ENCODE results near the gene COLEC12. TPM values are rescaled to one million over a fixed set of nuclear protein-coding genes. Genes with fewer than 3 reads are reported as not detected.

Gene COLEC12
- total RNA-seq, 4 donors from 2014 or later: 5.1 to 14.5 (median 6.9) TPM

GRCh38 chr18:470661-471501 lies 29.6 kb downstream of the COLEC12 start:
- WGBS, 2 donors: 40 to 49% methylated on average over 5 of the region's 5 CpGs
- no peak for TF ChIP-seq POLR2A (IDR thresholded peaks at IDR 0.05)
- TF ChIP-seq, protein P1, sequence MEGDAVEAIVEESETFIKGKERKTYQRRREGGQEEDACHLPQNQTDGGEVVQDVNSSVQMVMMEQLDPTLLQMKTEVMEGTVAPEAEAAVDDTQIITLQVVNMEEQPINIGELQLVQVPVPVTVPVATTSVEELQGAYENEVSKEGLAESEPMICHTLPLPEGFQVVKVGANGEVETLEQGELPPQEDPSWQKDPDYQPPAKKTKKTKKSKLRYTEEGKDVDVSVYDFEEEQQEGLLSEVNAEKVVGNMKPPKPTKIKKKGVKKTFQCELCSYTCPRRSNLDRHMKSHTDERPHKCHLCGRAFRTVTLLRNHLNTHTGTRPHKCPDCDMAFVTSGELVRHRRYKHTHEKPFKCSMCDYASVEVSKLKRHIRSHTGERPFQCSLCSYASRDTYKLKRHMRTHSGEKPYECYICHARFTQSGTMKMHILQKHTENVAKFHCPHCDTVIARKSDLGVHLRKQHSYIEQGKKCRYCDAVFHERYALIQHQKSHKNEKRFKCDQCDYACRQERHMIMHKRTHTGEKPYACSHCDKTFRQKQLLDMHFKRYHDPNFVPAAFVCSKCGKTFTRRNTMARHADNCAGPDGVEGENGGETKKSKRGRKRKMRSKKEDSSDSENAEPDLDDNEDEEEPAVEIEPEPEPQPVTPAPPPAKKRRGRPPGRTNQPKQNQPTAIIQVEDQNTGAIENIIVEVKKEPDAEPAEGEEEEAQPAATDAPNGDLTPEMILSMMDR (IDR thresholded peaks at IDR 0.05): no peak
- intact Hi-C loops (cut with DNase I; ENCODE audit: low total_unique reads): no loop called here
- H3K4me3 ChIP-seq (ENCODE audit: low read depth, poor library complexity, severe bottlenecking): no peak overlapping the region
- no peak for DNase-seq (ENCODE audit: low spot score in 2 of 2)

DNA sequence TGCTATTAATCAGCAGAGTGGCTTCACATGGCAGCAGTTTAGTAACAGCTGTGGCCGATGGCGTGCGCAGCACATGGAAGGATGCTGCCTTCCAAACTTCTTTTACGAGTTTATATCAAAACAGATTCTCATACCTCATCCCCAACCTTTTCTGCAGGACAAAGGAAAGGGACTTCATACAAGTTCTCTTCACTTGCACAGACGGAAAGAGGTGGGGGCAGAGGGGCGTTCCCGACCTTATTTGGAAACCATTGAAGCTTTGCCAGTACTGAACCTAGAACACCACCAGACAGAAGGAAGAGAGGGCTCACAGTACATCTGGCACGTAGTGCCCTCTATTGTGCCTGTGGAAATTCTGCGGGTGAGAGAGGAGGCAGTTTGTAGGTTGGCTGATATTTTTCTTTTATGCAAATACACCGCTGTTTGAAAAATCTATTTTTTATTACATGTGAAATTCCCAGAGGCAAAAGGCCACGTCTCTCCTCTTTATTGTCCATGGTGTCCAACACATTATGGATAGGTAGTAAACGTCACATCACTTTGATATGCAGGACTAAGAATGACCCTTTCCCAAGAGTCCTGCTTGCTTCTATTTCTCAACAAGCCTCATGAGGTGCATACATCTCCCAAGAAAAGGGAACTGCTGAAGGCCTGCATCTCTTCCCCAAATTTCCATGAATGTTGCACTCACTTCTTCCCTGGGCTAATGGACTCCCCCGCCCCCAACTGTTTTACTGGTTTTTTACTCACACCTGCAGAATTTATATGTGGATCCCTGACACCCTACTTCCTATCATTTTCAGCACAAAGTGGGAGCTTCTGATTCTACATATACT lies 31.3 kb downstream of the COLEC12 start:
- TF ChIP-seq, protein P1 (IDR thresholded peaks at IDR 0.05): no peak
- TF ChIP-seq POLR2A (IDR thresholded peaks at IDR 0.05): no peak
- no peak overlapping the region for H3K4me3 ChIP-seq (ENCODE audit: low read depth, poor library complexity, severe bottlenecking)
- DNase-seq (ENCODE audit: low spot score in 2 of 2): no peak
- WGBS, 2 donors: 63 to 66% methylated on average over 13 of the region's 13 CpGs
- intact Hi-C loops (cut with DNase I; ENCODE audit: low total_unique reads): no loop called here

DNA sequence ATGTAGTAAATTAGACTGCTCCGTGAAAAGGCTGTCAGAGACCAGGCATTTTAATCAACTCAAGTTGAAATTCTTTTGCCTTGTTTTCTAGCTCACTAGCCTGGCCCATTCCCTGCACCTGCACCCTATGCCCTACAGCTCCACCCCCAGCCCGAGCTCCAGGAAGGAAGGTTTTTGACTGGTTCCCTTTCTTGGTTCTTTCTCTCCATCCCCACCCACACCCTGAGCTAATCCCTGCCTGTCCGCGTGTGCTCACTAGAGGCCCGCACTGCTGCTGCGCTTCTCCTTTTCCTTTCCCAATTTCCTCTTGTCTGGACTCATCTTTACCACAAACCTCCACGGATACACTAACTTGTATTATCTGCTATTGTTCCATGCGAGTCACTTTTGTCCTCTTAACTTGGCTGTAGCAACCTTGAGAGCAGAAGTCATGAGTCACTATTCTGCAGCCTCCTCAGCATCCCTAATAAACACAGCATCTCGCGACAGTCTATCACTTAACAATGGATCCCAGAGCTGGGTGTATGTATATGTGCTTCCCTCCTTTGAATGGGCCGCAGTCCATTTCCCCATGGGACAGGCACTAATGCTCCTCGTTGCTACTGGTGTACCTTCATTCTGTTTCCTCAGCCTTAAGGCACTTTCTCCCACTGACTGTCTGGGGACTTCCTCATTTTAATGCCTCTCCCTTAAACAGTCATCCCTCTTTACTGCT lies 36.5 kb downstream of the COLEC12 start:
- intact Hi-C loops (cut with DNase I; ENCODE audit: low total_unique reads): no loop called here
- no peak for DNase-seq (ENCODE audit: low spot score in 2 of 2)
- no peak for TF ChIP-seq POLR2A (IDR thresholded peaks at IDR 0.05)
- TF ChIP-seq, protein P1 (IDR thresholded peaks at IDR 0.05): no peak
- WGBS, 2 donors: 66 to 69% methylated on average over 12 of the region's 12 CpGs
- H3K4me3 ChIP-seq (ENCODE audit: low read depth, poor library complexity, severe bottlenecking): no peak overlapping the region

GRCh38 chr18:463403-463802 lies 37.1 kb downstream of the COLEC12 start:
- TF ChIP-seq POLR2A (IDR thresholded peaks at IDR 0.05): no peak
- TF ChIP-seq, protein P1 (IDR thresholded peaks at IDR 0.05): no peak
- intact Hi-C loops (cut with DNase I; ENCODE audit: low total_unique reads): no loop called here
- no peak overlapping the region for H3K4me3 ChIP-seq (ENCODE audit: low read depth, poor library complexity, severe bottlenecking)
- DNase-seq (ENCODE audit: low spot score in 2 of 2): no peak
- WGBS, 2 donors: 79 to 90% methylated on average over 11 of the region's 11 CpGs

DNA sequence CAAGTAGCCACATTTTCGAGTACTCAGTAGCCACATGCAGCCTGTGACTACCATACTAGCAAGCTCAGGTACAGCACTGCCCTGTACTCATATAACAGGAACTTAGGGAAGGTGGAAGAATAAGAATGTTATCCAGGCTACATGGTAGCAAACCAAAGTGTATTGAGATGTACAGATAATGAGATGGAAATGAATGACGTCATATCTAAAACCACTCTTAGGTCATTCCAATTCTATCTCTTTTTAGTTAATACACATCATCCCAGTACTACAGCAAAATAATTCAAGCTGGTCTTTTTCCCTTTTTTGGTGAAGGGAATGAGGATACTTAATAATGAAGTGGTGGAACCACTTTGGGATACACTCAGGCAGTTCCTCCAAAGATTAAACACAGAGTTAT lies 38.7 kb downstream of the COLEC12 start:
- no peak for DNase-seq (ENCODE audit: low spot score in 2 of 2)
- intact Hi-C loops (cut with DNase I; ENCODE audit: low total_unique reads): no loop called here
- no peak overlapping the region for H3K4me3 ChIP-seq (ENCODE audit: low read depth, poor library complexity, severe bottlenecking)
- 45 to 47% methylated on average over 2 of the region's 2 CpGs for WGBS, 2 donors
- TF ChIP-seq POLR2A (IDR thresholded peaks at IDR 0.05): no peak
- TF ChIP-seq, protein P1 (IDR thresholded peaks at IDR 0.05): no peak

Data from lower leg skin (tissue), 4 donors.